H9 (cell line): Measurements from ENCODE around the gene PIK3R4. TPM values are rescaled to one million over a fixed set of nuclear protein-coding genes. Genes with fewer than 3 reads are reported as not detected.

Source experiments
- DNase-seq: peaks from one replicate; pipeline ENCODE4 v3.0.0-alpha.2; 2017
- H2AFZ ChIP-seq: one replicate; pipeline ENCODE4 v1.6.1; 2013; ENCODE audit warnings: mild to moderate bottlenecking, low read length, control low read depth, moderate library complexity
- H2AK5ac ChIP-seq: 2 replicates; pipeline ENCODE4 v1.6.1; 2013; ENCODE audit warnings: low read length, control low read depth, mixed read lengths; ENCODE audit not compliant: insufficient read length
- H2BK120ac ChIP-seq: one replicate; pipeline ENCODE4 v1.6.1; 2013; ENCODE audit warnings: low read depth, mild to moderate bottlenecking, low read length, control low read depth, inconsistent platforms; ENCODE audit not compliant: poor library complexity, severe bottlenecking
- H2BK12ac ChIP-seq: 2 replicates; pipeline ENCODE4 v1.6.1; 2013; ENCODE audit warnings: low read length, control low read depth, mixed read lengths, low read depth; ENCODE audit not compliant: insufficient read length
- H2BK15ac ChIP-seq: 2 replicates; pipeline ENCODE4 v1.6.1; 2013; ENCODE audit warnings: low read depth, low read length, control low read depth
- H2BK20ac ChIP-seq: one replicate; pipeline ENCODE4 v1.6.1; 2013; ENCODE audit warnings: low read depth, mild to moderate bottlenecking, low read length, control low read depth, inconsistent platforms; ENCODE audit not compliant: poor library complexity, severe bottlenecking
- H2BK5ac ChIP-seq: 2 replicates; pipeline ENCODE4 v1.6.1; 2013; ENCODE audit warnings: low read length, control low read depth, mixed read lengths; ENCODE audit not compliant: insufficient read length
- H3K14ac ChIP-seq: 2 replicates; pipeline ENCODE4 v1.6.1; 2013; ENCODE audit warnings: low read length, control low read depth; ENCODE audit not compliant: insufficient read depth
- H3K18ac ChIP-seq: 2 replicates; pipeline ENCODE4 v1.6.1; 2013; ENCODE audit warnings: low read depth, mild to moderate bottlenecking, mixed read lengths, low read length, control low read depth; ENCODE audit not compliant: insufficient read length
- H3K23ac ChIP-seq: 2 replicates; pipeline ENCODE4 v1.6.1; 2013; ENCODE audit warnings: low read length, control low read depth, mixed read lengths, low read depth; ENCODE audit not compliant: insufficient read length
- H3K23me2 ChIP-seq: 2 replicates; pipeline ENCODE4 v1.6.1; 2013; ENCODE audit warnings: low read depth, mild to moderate bottlenecking, mixed read lengths, low read length, control low read depth; ENCODE audit not compliant: insufficient read length, poor library complexity, severe bottlenecking
- H3K27ac ChIP-seq: 2 replicates; pipeline ENCODE4 v1.5.1; 2013; ENCODE audit warnings: low read length, control low read depth, mixed read lengths, low read depth; ENCODE audit not compliant: insufficient read length
- H3K27me3 ChIP-seq: 2 replicates; pipeline ENCODE4 v1.6.1; 2013; ENCODE audit warnings: low read length, control low read depth, inconsistent platforms; ENCODE audit not compliant: insufficient read depth
- H3K4ac ChIP-seq: 2 replicates; pipeline ENCODE4 v1.6.1; 2013; ENCODE audit warnings: low read depth, mild to moderate bottlenecking, control low read depth, inconsistent platforms, low read length, moderate library complexity
- H3K4me1 ChIP-seq: 2 replicates; pipeline ENCODE4 v1.6.1; 2013; ENCODE audit warnings: low read length, control low read depth, inconsistent platforms; ENCODE audit not compliant: insufficient read depth
- H3K4me2 ChIP-seq: 2 replicates; pipeline ENCODE4 v1.6.1; 2013; ENCODE audit warnings: low read length, control low read depth, mixed read lengths; ENCODE audit not compliant: insufficient read length, insufficient read depth
- H3K56ac ChIP-seq: 2 replicates; pipeline ENCODE4 v1.6.1; 2013; ENCODE audit warnings: low read depth, mild to moderate bottlenecking, mixed read lengths, low read length, control low read depth; ENCODE audit not compliant: insufficient read length
- H3K79me1 ChIP-seq: 2 replicates; pipeline ENCODE4 v1.6.1; 2013; ENCODE audit warnings: low read depth, mild to moderate bottlenecking, moderate library complexity, low read length, control low read depth, inconsistent platforms; ENCODE audit not compliant: insufficient read depth, poor library complexity, severe bottlenecking
- H3K79me2 ChIP-seq: 2 replicates; pipeline ENCODE4 v1.6.1; 2013; ENCODE audit warnings: low read length, control low read depth, inconsistent platforms; ENCODE audit not compliant: insufficient read depth
- H3K9ac ChIP-seq: 2 replicates; pipeline ENCODE4 v1.6.1; 2013; ENCODE audit warnings: low read length, control low read depth, mixed read lengths; ENCODE audit not compliant: insufficient read length; ENCODE audit errors: extremely low read depth
- H3K9me3 ChIP-seq: one replicate; pipeline ENCODE4 v1.6.1; 2013; ENCODE audit warnings: low read depth, low read length, inconsistent platforms; ENCODE audit not compliant: control insufficient read depth
- H3T11ph ChIP-seq: one replicate; pipeline ENCODE4 v1.6.1; 2013; ENCODE audit warnings: mild to moderate bottlenecking, low read length, control low read depth, inconsistent platforms
- H4K20me1 ChIP-seq: one replicate; pipeline ENCODE4 v1.6.1; 2013; ENCODE audit not compliant: control insufficient read depth, insufficient read length, insufficient read depth
- H4K5ac ChIP-seq: 2 replicates; pipeline ENCODE4 v1.6.1; 2013; ENCODE audit warnings: low read depth, mild to moderate bottlenecking, mixed read lengths, low read length, control low read depth; ENCODE audit not compliant: insufficient read length
- H4K8ac ChIP-seq: replicated peaks from 2 replicates; pipeline ENCODE4 v1.6.1; 2013; ENCODE audit warnings: low read length, control low read depth, mixed read lengths, low read depth; ENCODE audit not compliant: insufficient read length
- H4K91ac ChIP-seq: 2 replicates; pipeline ENCODE4 v1.6.1; 2013; ENCODE audit warnings: low read depth, mild to moderate bottlenecking, moderate library complexity, mixed read lengths, low read length, control low read depth; ENCODE audit not compliant: insufficient read length
- H3K27ac Mint-ChIP-seq, 3 experiments: 2 replicates in 2 of 3; 3 replicates in 1 of 3; pipeline ENCODE4 v1.8.0; 2020 to 2021; ENCODE audit warnings: mixed read lengths in 3 of 3, mild to moderate bottlenecking in 1 of 3, moderate library complexity in 1 of 3
- H3K27me3 Mint-ChIP-seq: 2 replicates; pipeline ENCODE4 v1.8.0; 2021; ENCODE audit warnings: low read depth, mild to moderate bottlenecking, moderate library complexity, mixed read lengths
- H3K36me3 Mint-ChIP-seq, 3 experiments: 2 replicates in 2 of 3; 3 replicates in 1 of 3; pipeline ENCODE4 v1.8.0; 2020 to 2021; ENCODE audit warnings: low read depth in 3 of 3, mixed read lengths in 3 of 3; ENCODE audit not compliant: insufficient read depth in 1 of 3
- H3K4me1 Mint-ChIP-seq, 2 experiments: 2 replicates each; pipeline ENCODE4 v1.8.0; 2020; ENCODE audit warnings: mixed read lengths in 2 of 2
- H3K4me3 Mint-ChIP-seq, 2 experiments: 2 replicates in 1 of 2; 3 replicates in 1 of 2; pipeline ENCODE4 v1.8.0; 2020 to 2021; ENCODE audit warnings: mild to moderate bottlenecking in 2 of 2, mixed read lengths in 2 of 2, moderate library complexity in 1 of 2
- H3K9me3 Mint-ChIP-seq, 2 experiments: 2 replicates in 1 of 2; 3 replicates in 1 of 2; pipeline ENCODE4 v1.8.0; 2020; ENCODE audit warnings: mild to moderate bottlenecking in 2 of 2, mixed read lengths in 2 of 2, moderate library complexity in 1 of 2
- WGBS: extraction: QIAGEN DNeasy Blood & Tissue Kit; methylation state at CpG from one replicate; pipeline ENCODE4 v1.1.7; 2013; ENCODE audit warnings: missing lambda C conversion rate, low lambda C conversion rate, mixed read lengths; ENCODE audit not compliant: insufficient read length; ENCODE audit errors: extremely low coverage; 5-methylcytosine and 5-hydroxymethylcytosine counted together
- total RNA-seq: library from RNA; stranded (reverse); gene quantifications from 2 replicates; pipeline ENCODE4 v1.2.1, GENCODE V29; 2021
- TF ChIP-seq, protein P1 (sequence below): fragments of 200-600 bp; sonication (generic); conservative IDR thresholded peaks from 3 replicates; pipeline ENCODE4 v1.8.0; 2021; ENCODE audit warnings: antibody characterized with exemption, mild to moderate bottlenecking

The PIK3R4 gene
- total RNA-seq, 1 experiment from 2014 or later, result 28.6 TPM

DNA sequence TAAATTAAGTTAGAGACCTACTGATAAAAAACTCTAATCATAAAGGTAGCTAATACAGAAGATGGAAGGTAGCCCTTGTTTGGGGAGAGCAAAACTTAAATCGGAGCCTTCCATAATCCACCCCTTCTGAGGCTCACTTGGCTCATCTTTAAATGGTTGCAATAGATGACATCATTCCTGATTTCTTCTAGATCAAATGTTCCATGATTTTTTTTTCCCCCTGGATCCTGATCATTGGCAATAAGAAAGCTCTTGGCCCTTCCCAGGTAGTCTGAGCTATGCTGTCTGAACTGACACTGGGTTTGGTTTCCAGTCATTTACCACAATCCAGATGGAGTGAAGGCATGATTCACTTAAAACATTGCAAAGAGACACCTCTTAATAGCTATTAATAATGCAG, 92.5 kb downstream of the PIK3R4 start:
- Histone ChIP-seq H2BK120ac (no peak overlapping the region), H3K4ac (no peak overlapping the region), H3K9me3 (no peaks in the 10 kb centered on the region), H3K4me2 (no peak overlapping the region), H4K5ac (no peak overlapping the region), H2AFZ (no peak overlapping the region), H3K9ac (no peak overlapping the region), H4K8ac (no peak overlapping the region), H3K27ac (no peak overlapping the region), H3K14ac (no peak overlapping the region), H2AK5ac (no peak overlapping the region), H2BK12ac (no peak overlapping the region), H2BK5ac (no peak overlapping the region), H3K27me3 (no peaks in the 10 kb centered on the region), H3K23ac (no peak overlapping the region), H2BK15ac (no peak overlapping the region), H3T11ph (no peak overlapping the region), H2BK20ac (no peak overlapping the region), H3K23me2 (no peaks in the 10 kb centered on the region), H4K20me1 (no peaks in the 10 kb centered on the region), H3K56ac (no peak overlapping the region), H3K4me1 (no peaks in the 10 kb centered on the region), H4K91ac (no peak overlapping the region), H3K79me2 (no peaks in the 10 kb centered on the region), H3K79me1 (no peaks in the 10 kb centered on the region), H3K18ac (no peak overlapping the region)
- TF ChIP-seq, protein P1, sequence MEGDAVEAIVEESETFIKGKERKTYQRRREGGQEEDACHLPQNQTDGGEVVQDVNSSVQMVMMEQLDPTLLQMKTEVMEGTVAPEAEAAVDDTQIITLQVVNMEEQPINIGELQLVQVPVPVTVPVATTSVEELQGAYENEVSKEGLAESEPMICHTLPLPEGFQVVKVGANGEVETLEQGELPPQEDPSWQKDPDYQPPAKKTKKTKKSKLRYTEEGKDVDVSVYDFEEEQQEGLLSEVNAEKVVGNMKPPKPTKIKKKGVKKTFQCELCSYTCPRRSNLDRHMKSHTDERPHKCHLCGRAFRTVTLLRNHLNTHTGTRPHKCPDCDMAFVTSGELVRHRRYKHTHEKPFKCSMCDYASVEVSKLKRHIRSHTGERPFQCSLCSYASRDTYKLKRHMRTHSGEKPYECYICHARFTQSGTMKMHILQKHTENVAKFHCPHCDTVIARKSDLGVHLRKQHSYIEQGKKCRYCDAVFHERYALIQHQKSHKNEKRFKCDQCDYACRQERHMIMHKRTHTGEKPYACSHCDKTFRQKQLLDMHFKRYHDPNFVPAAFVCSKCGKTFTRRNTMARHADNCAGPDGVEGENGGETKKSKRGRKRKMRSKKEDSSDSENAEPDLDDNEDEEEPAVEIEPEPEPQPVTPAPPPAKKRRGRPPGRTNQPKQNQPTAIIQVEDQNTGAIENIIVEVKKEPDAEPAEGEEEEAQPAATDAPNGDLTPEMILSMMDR, result no peak
- no CpG with 5 or more reads among the region's 1 CpG for WGBS
- peaks cover 5 to 14% (median 10%) of the 10 kb centered on the region in 3 experiments for H3K36me3 Mint-ChIP-seq
- no peak for DNase-seq
- H3K4me1 Mint-ChIP-seq, result peaks cover 4% of the 10 kb centered on the region in 2 experiments; a peak in 3 of 4 replicates
- H3K27ac Mint-ChIP-seq, result no peak overlapping the region
- peaks cover 0 to 8% of the 10 kb centered on the region in 2 experiments; a peak in 3 of 5 replicates for H3K9me3 Mint-ChIP-seq
- H3K27me3 Mint-ChIP-seq, result no peaks in the 10 kb centered on the region
- H3K4me3 Mint-ChIP-seq, result no peak overlapping the region
